Stimulated activated CD8-positive, alpha-beta memory T cell treated with anti-CD3 and anti-CD28 coated beads, Interleukin-15, amount 100 ng/mL, for 48 hours (primary cell): ENCODE data around the gene MEIOSIN.

Experiments used
- DNase-seq, 2 donors: peaks; one replicate each; pipeline ENCODE4 v3.0.0-alpha.2; 2020; ENCODE audit warnings: low read depth in 2 of 2

Gene MEIOSIN

DNA sequence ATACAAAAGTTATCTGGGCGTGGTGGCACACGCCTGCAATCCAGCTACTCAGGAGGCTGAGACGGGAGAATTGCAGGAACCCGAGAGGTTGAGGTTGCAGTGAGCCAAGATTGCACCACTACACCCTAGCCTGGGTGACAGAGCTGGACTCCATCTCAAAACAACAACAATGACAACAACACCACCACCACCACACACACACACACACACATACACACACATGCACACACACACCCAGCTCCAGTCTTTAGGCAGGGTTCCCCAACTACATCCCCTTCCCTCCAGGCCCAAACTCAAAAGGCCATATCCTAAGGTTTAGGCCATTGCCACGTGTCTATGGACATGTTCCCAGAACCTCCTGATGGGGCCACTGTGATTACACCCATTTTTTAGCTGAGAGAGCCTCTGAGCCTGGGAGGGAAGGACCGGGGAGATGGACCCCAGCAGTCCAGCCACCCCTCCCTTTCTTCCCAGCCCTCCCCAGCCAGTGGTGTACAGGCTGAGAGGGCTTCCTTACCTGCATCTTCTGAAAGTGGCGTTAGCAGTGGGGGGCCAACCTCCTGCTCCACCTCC is 68.5 kb downstream of the MEIOSIN start:
- DNase-seq: no peak

DNA sequence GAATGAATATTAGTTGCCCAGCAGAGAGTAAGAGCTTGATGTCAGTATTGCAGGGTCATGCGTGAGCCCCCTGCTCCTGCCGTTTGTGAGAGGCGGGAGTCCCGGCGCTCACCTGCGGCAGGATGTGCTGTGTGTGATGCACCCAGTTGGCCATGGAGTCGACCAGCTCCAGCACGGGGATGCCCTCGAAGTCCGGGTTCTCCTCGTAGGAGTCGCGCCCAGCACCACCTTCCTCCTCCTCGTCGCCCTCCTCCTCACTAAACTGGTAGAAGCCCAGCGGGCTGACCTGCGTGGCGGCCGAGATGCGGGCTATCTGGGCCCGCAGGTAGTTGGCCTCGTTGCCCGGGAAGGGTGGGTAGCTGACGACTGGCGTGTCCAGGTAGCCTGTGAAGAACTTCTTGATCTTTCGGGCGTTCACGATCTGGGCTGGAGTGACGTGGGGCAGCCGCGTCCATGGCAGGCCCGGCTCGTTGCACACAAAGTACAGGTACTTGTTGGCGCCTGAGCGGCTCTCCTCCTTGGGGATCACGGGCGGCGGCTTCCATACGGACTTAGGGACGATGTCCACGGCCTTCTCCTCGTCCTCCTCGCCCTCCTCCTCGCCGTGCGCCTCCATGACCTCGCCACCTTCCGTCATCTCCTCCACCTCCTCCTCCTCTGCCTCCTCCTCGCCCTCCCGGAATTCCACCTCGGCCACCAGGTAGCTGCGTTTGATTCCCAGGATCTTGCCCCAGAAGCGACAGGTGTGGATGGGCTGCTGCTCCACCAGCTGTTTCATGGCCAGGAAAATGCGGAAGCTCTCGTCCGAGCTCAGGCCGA is 71.1 kb downstream of the MEIOSIN start:
- no peak for DNase-seq

GRCh38 chr19:45804959-45805230 is 71.7 kb downstream of the MEIOSIN start:
- DNase-seq: no peak

DNA sequence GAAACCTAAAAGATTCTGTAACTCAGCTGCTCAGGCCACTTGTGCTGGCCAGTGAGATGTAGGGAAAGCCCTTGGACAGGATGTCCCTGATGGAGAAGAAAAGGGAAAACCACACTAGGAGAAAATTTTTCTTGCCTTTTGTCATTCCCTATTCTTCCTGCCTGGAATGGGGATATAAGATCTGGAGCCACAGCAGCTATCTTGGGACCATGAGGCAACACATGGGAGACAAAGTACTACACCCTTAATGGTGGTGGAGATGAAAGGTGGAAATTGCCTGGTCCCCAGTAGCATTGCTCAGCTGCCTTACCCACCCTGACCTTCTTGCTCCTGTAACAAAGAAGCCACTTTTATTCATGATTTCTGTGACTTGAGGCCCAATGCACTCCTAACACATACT is 72.5 kb downstream of the MEIOSIN start:
- DNase-seq: no peak

- no peak for DNase-seq
Measured at GRCh38 chr19:45809643-45810159, 76.5 kb downstream of the MEIOSIN start.

DNA sequence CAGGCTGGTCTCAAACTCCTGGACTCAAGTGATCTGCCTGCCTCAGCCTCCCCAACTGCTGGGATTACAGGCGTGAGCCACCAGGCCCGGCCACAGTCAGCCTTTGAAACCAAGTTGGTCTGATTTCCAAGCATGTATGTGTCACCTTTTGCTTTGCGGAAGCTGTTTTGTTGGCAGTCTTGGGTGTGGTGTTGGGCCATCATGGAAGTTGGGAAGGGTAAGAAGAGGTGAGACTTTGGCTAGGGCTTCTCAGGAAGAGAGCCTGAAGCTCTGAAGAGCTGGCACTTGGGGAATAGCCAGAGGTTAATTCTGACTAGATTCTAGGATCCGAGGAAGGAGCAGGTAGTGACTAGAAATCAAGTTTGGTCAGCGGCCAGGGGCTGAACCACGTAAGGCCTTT is 79.1 kb downstream of the MEIOSIN start:
- DNase-seq: no peak
